WI38 (cell line): ENCODE data around the gene MYO6.

ENCODE experiments used
- H3K4me3 ChIP-seq: 2 replicates; pipeline ENCODE4 v1.5.1; 2011; ENCODE audit warnings: low read depth, mild to moderate bottlenecking, control low read depth, low read length
- CTCF ChIP-seq: IDR thresholded peaks from 2 replicates; pipeline ENCODE4 v1.5.1; 2012; ENCODE audit warnings: low read depth, mild to moderate bottlenecking, control low read depth, low read length

Gene MYO6

GRCh38 chr6:75808507-75808906 is 59.5 kb downstream of the MYO6 start:
- no peak for TF ChIP-seq CTCF
- no peak overlapping the region for H3K4me3 ChIP-seq

- TF ChIP-seq CTCF = no peak
Measured at GRCh38 chr6:75812560-75812959, 63.5 kb downstream of the MYO6 start.

GRCh38 chr6:75813476-75814250 is 64.6 kb downstream of the MYO6 start:
- no peak overlapping the region for H3K4me3 ChIP-seq
- no peak for TF ChIP-seq CTCF

More at GRCh38 chr6:75812560-75812959, 63.5 kb downstream of the MYO6 start:
- no peak overlapping the region for H3K4me3 ChIP-seq

- no peak for TF ChIP-seq CTCF
- H3K4me3 ChIP-seq = no peak overlapping the region
Measured at GRCh38 chr6:75815756-75816155, 66.7 kb downstream of the MYO6 start.

- no peak for TF ChIP-seq CTCF
- H3K4me3 ChIP-seq = no peak overlapping the region
Measured at GRCh38 chr6:75818098-75818855, 69.2 kb downstream of the MYO6 start.

GRCh38 chr6:75819776-75820487 is 70.9 kb downstream of the MYO6 start:
- no peak overlapping the region for H3K4me3 ChIP-seq
- TF ChIP-seq CTCF = no peak
